ENCODE data around the gene VWC2L.

VWC2L gene

GRCh38 chr2:214604861-214605260 is 194.0 kb downstream of the VWC2L start:
- DNase-seq, result no peak

- DNase-seq, result no peak
These were observed 196.2 kb downstream of the VWC2L start for GRCh38 chr2:214607051-214607450.

GRCh38 chr2:214611015-214611414 is 200.2 kb downstream of the VWC2L start:
- DNase-seq, result no peak

GRCh38 chr2:214624166-214624760 is 213.4 kb downstream of the VWC2L start:
- DNase-seq, result no peak

GRCh38 chr2:214628091-214628490 is 217.2 kb downstream of the VWC2L start:
- DNase-seq, result no peak
